DND-41 (cell line): Measurements from ENCODE around the gene ERC1.

Source experiments
- ATAC-seq: fragments of 200-7000 bp; cut with Tn5 transposase; 3 replicates; pipeline ENCODE4 v1.9.1; 2021; ENCODE audit warnings: low read depth; ENCODE audit not compliant: insufficient read depth
- DNase-seq: peaks from one replicate; pipeline ENCODE4 v3.0.0-alpha.2; 2020
- H2AFZ ChIP-seq: 2 replicates; pipeline ENCODE4 v1.6.0; 2012; ENCODE audit warnings: low read depth, low read length
- H3K27ac ChIP-seq: 2 replicates; pipeline ENCODE4 v1.5.1; 2012; ENCODE audit warnings: low read length, inconsistent platforms
- H3K27me3 ChIP-seq: fragments of 200-600 bp; sonication (generic); 2 replicates; pipeline ENCODE4 v1.6.0; 2012; ENCODE audit warnings: low read length, mild to moderate bottlenecking, inconsistent platforms; ENCODE audit not compliant: insufficient read depth, poor library complexity
- H3K36me3 ChIP-seq: 2 replicates; pipeline ENCODE4 v1.5.1; 2012; ENCODE audit warnings: low read length, inconsistent platforms; ENCODE audit not compliant: insufficient read depth
- H3K4me1 ChIP-seq: 2 replicates; pipeline ENCODE4 v1.5.1; 2012; ENCODE audit warnings: mild to moderate bottlenecking, low read length; ENCODE audit not compliant: insufficient read depth
- H3K4me2 ChIP-seq: 2 replicates; pipeline ENCODE4 v1.6.0; 2012; ENCODE audit warnings: mild to moderate bottlenecking, moderate library complexity, low read length, inconsistent platforms; ENCODE audit not compliant: insufficient read depth
- H3K4me3 ChIP-seq, 2 experiments: fragments of 200-600 bp in 1 of 2; shearing (Covaris generic) in 1 of 2; 2 replicates each; pipeline ENCODE4 v1.5.1; 2012 to 2016; ENCODE audit warnings: inconsistent platforms in 2 of 2, low read length in 2 of 2, mild to moderate bottlenecking in 2 of 2, low read depth in 1 of 2, moderate library complexity in 1 of 2
- H3K79me2 ChIP-seq: 2 replicates; pipeline ENCODE4 v1.6.0; 2012; ENCODE audit warnings: low read length, inconsistent platforms; ENCODE audit not compliant: insufficient read depth
- H3K9ac ChIP-seq: 2 replicates; pipeline ENCODE4 v1.6.0; 2012; ENCODE audit warnings: low read depth, mild to moderate bottlenecking, inconsistent platforms, low read length, moderate library complexity
- H3K9me3 ChIP-seq: 2 replicates; pipeline ENCODE4 v1.5.1; 2012; ENCODE audit warnings: low read length, moderate library complexity, mild to moderate bottlenecking, inconsistent platforms; ENCODE audit not compliant: insufficient read depth, severe bottlenecking
- H4K20me1 ChIP-seq: 2 replicates; pipeline ENCODE4 v1.6.0; 2012; ENCODE audit warnings: low read length; ENCODE audit not compliant: insufficient read depth
- CTCF ChIP-seq: IDR thresholded peaks from 2 replicates; pipeline ENCODE4 v1.5.1; 2012; ENCODE audit warnings: borderline replicate concordance, low read length, moderate library complexity, mild to moderate bottlenecking; ENCODE audit not compliant: poor library complexity, severe bottlenecking; ENCODE audit errors: extremely low read depth
- EZH2 ChIP-seq: IDR thresholded peaks from 3 replicates; pipeline ENCODE4 v1.6.1; 2012; ENCODE audit warnings: borderline replicate concordance, low read depth, mild to moderate bottlenecking, moderate library complexity, low read length, inconsistent platforms; ENCODE audit not compliant: severe bottlenecking

Gene ERC1

GRCh38 chr12:1186298-1186697, 195.3 kb downstream of the ERC1 start:
- H3K27ac ChIP-seq: no peak overlapping the region
- no peaks in the 10 kb centered on the region for H3K4me1 ChIP-seq
- DNase-seq (no peak), ATAC-seq (no peak)
- H3K9me3 ChIP-seq: no peaks in the 10 kb centered on the region
- TF ChIP-seq CTCF: no peak
- no peak for TF ChIP-seq EZH2
- no peaks in the 10 kb centered on the region for H3K27me3 ChIP-seq
- peaks cover 13% of the 10 kb centered on the region; the same call in 1 of the 2 replicates for H3K36me3 ChIP-seq
- H3K79me2 ChIP-seq: no peaks in the 10 kb centered on the region
- no peak overlapping the region for H2AFZ ChIP-seq
- H4K20me1 ChIP-seq: no peaks in the 10 kb centered on the region
- H3K4me3 ChIP-seq: no peak overlapping the region
- H3K4me2 ChIP-seq: no peak overlapping the region
- H3K9ac ChIP-seq: no peak overlapping the region

- Histone ChIP-seq H3K9ac (no peak overlapping the region), H3K27me3 (no peaks in the 10 kb centered on the region), H3K4me2 (no peak overlapping the region), H2AFZ (no peak overlapping the region), H3K9me3 (no peaks in the 10 kb centered on the region), H3K4me3 (no peak overlapping the region), H3K4me1 (no peaks in the 10 kb centered on the region), H3K36me3 (peaks cover 13% of the 10 kb centered on the region; the same call in 1 of the 2 replicates), H4K20me1 (no peaks in the 10 kb centered on the region), H3K27ac (no peak overlapping the region), H3K79me2 (no peaks in the 10 kb centered on the region)
- TF ChIP-seq CTCF (no peak), EZH2 (no peak)
- no peak for ATAC-seq
- no peak for DNase-seq
Observed at GRCh38 chr12:1188016-1188415, 197.0 kb downstream of the ERC1 start.

- no peak overlapping the region for H2AFZ ChIP-seq
- H3K27ac ChIP-seq: no peak overlapping the region
- no peak overlapping the region for H3K9ac ChIP-seq
- no peaks in the 10 kb centered on the region for H3K27me3 ChIP-seq
- H4K20me1 ChIP-seq: no peaks in the 10 kb centered on the region
- no peak for TF ChIP-seq EZH2
- no peak for TF ChIP-seq CTCF
- DNase-seq: no peak
- H3K4me2 ChIP-seq: no peak overlapping the region
- H3K4me1 ChIP-seq: no peaks in the 10 kb centered on the region
- ATAC-seq: no peak
- H3K4me3 ChIP-seq: no peak overlapping the region
- no peaks in the 10 kb centered on the region for H3K79me2 ChIP-seq
- peaks cover 13% of the 10 kb centered on the region; the same call in 1 of the 2 replicates for H3K36me3 ChIP-seq
- no peaks in the 10 kb centered on the region for H3K9me3 ChIP-seq
Observed at GRCh38 chr12:1189163-1189562, 198.1 kb downstream of the ERC1 start.

GRCh38 chr12:1195513-1195912, 204.5 kb downstream of the ERC1 start:
- Histone ChIP-seq H3K4me2 (no peak overlapping the region), H3K9me3 (peaks cover 13% of the 10 kb centered on the region), H3K4me3 (no peak overlapping the region), H3K27me3 (no peaks in the 10 kb centered on the region), H3K4me1 (no peaks in the 10 kb centered on the region), H3K79me2 (no peaks in the 10 kb centered on the region), H3K9ac (no peak overlapping the region), H2AFZ (no peak overlapping the region), H4K20me1 (no peaks in the 10 kb centered on the region), H3K27ac (no peak overlapping the region), H3K36me3 (peaks cover 19% of the 10 kb centered on the region)
- no peak for ATAC-seq
- no peak for TF ChIP-seq CTCF
- TF ChIP-seq EZH2: no peak
- no peak for DNase-seq
